GM06990 (cell line): Measurements from ENCODE around the gene PRRT1B.

ENCODE experiments used
- DNase-seq: peaks from one replicate; pipeline ENCODE4 v3.0.0-alpha.2; 2011; ENCODE audit not compliant: insufficient read length; ENCODE audit errors: extremely low read depth
- H3K27me3 ChIP-seq: replicated peaks from 2 replicates; pipeline ENCODE4 v1.6.0; 2011; ENCODE audit warnings: low read length; ENCODE audit not compliant: control insufficient read depth, insufficient read depth
- H3K36me3 ChIP-seq: 2 replicates; pipeline ENCODE4 v1.5.1; 2011; ENCODE audit warnings: low read length; ENCODE audit not compliant: control insufficient read depth, insufficient read depth
- H3K4me3 ChIP-seq: replicated peaks from 2 replicates; pipeline ENCODE4 v1.5.1; 2011; ENCODE audit warnings: low read depth, mild to moderate bottlenecking, control low read depth, low read length
- TF ChIP-seq, protein P1 (sequence below): IDR thresholded peaks from 2 replicates; pipeline ENCODE4 v1.5.1; 2011; ENCODE audit warnings: low read length, control low read depth, mild to moderate bottlenecking, inconsistent platforms; ENCODE audit not compliant: insufficient read depth, poor library complexity, severe bottlenecking

The PRRT1B gene

DNA sequence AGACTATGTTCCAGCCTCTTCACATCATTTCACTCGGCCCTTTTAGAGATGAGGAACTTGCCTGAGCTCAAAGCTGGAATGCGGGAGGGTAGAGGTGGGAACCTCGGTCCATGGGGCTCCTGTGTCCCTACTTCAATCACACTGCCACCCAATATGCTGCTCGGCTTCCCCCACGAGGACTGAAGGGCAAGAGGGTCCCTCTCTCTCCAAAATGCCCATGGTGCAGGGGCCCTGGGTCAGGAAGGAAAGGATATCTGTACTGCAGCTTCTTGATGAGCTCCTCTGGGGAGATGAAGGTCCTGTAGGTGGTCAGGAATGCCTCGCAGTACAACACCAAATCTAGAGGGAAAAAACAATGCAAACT, 46.5 kb downstream of the PRRT1B start:
- Histone ChIP-seq H3K4me3 (no peak overlapping the region), H3K36me3 (peaks cover 85% of the 10 kb centered on the region), H3K27me3 (no peaks in the 10 kb centered on the region)
- TF ChIP-seq, protein P1, sequence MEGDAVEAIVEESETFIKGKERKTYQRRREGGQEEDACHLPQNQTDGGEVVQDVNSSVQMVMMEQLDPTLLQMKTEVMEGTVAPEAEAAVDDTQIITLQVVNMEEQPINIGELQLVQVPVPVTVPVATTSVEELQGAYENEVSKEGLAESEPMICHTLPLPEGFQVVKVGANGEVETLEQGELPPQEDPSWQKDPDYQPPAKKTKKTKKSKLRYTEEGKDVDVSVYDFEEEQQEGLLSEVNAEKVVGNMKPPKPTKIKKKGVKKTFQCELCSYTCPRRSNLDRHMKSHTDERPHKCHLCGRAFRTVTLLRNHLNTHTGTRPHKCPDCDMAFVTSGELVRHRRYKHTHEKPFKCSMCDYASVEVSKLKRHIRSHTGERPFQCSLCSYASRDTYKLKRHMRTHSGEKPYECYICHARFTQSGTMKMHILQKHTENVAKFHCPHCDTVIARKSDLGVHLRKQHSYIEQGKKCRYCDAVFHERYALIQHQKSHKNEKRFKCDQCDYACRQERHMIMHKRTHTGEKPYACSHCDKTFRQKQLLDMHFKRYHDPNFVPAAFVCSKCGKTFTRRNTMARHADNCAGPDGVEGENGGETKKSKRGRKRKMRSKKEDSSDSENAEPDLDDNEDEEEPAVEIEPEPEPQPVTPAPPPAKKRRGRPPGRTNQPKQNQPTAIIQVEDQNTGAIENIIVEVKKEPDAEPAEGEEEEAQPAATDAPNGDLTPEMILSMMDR = no peak
- DNase-seq = no peak

DNA sequence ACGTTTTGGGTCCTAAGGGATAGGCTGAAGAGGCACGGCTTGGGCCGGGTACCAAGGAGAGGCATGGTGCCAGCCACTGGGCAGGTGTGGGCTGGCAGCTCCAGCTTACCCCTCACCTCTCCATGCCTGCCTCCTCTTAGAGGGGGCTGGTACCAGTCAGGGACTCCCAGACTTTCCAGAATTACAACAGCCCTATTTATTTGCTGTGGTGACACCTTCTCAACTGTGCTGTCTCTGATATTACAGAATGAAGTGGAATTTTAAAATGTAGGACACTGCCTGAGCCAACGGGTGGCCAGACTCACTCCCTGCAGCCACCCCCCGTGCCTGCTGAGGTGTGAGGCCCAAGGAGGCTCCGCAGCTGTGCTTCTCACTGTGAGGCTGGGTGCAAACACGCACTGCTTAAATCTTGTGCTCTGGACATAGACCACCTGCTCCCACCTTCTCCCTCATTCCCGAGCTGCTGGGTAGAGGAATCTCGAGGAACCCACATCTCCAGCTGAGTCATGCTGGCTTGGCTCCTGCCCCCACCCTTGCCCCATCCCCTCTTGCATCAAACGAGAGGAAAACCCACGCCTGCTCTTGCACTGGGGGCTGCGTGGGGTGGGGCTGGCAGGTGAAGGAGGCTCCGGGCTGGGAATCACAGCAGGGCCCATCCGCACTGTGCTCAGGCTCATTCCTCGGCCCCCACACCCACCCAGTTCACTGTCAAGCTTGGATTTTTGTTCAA, 47.9 kb downstream of the PRRT1B start:
- TF ChIP-seq, protein P1 = no peak
- Histone ChIP-seq H3K27me3 (no peaks in the 10 kb centered on the region), H3K4me3 (no peak overlapping the region), H3K36me3 (peaks cover 85% of the 10 kb centered on the region)
- DNase-seq = no peak

DNA sequence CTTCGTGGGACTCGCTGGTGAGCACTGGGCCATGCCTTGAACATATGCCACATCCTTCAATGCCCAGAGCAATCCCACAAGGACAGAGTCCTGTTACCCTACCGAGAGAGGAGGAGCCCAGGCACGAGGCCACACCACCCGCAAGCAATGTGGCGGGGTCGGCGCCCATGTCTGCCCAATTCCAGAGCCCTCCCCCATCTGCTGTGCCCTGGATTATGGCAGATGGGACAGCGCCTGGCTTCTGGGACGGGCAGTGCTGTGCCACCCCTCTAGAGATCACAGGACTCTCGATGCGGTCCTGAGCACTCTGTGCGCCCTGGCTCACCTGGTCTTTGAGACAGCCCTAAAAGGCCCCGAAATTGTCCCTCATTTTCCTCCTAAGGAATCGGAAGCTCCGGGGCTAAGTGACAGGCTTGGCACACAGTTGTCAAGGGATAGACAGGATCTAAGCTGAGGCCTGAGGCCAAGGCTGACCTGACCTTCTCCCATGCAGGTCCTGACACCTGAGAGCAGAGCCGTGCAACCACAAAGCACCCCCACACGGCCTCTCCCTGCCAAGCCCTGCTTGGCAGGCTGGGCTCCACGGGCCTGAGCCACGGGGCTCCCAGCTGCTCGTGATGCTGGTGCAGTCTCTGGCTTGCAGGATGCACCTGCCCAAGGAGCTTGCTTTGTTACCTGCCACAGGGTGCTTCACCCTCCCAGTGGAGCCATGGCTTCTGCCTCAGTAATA, 48.8 kb downstream of the PRRT1B start:
- TF ChIP-seq, protein P1 = no peak
- DNase-seq = no peak
- H3K36me3 ChIP-seq = peaks cover 82% of the 10 kb centered on the region
- no peak overlapping the region for H3K4me3 ChIP-seq
- no peaks in the 10 kb centered on the region for H3K27me3 ChIP-seq

DNA sequence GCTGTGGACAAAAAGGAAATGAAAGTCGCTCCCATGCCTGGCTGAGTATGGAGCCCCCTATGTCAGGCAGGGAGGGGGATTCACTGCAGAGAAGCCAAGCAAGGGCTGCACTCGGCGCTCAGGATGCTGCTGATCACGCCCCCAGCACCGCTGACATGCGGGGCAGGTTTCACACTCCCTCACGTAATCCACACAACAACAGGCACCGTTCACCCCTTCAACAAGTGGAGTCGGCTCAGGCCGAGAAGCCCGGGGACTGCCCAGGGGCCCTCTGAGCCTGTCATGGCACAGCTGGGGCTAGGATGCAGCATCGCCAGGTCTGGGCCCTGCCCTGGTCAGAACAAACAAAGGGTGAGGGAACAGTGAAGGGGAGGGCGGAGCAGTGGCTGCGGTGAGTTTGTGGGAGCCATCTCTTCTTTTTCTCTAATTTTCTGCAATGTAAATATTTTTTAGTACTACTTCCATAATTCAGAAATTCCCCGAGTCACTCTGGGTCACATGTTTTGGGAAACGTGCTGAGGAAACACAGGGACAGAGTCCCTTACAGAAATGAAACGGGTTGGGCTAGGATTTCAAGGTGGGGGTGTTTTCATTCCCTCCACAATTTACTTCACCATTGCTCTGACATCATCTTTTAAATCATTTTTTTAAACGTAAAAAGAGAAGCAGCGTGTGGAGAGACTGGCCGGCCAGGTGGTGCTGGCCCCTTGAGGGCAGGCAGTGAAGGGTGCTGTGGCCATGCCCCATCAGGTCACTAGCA, 49.8 kb downstream of the PRRT1B start:
- TF ChIP-seq, protein P1 = no peak
- Histone ChIP-seq H3K36me3 (peaks cover 78% of the 10 kb centered on the region), H3K27me3 (no peaks in the 10 kb centered on the region), H3K4me3 (no peak overlapping the region)
- no peak for DNase-seq

DNA sequence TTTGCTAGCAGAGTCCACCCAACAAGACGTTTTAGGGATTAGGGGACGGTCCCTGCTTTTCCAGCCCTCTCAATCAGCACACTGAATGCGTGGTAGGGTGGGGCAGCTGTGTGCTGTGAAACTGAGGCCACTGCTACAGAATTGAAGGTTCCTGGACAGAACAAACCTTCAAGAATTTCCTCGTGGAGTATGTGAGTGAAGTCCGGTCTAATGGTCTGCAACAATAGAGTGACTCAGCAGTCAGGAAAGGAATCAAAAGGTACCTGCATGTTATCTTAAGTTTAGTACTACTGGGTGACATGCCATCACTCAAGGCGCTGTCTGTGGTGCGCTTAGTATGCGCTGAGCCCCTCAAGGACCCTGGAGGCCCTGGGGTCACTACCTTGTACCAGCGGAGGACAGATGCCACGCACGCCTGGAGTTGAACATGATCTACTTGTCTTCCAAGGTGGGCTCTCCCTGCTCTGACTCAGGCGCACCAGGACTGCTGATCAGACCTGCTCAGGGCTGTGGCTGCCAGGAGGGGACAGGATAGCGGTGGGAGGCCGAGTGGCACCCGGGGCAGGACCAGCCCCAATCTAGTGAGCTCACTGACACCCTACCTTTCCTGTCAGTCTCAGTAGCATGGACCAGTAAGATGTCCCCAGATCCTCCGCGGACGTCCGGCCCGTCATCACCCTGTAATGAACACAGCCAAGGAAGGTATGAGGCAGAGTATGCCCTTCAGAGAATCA, 50.5 kb downstream of the PRRT1B start:
- Histone ChIP-seq H3K36me3 (peaks cover 76% of the 10 kb centered on the region), H3K27me3 (no peaks in the 10 kb centered on the region), H3K4me3 (no peak overlapping the region)
- no peak for DNase-seq
- TF ChIP-seq, protein P1 = no peak
